CD14-positive monocyte (primary cell): ENCODE data around the gene CA11. TPM values are rescaled to one million over a fixed set of nuclear protein-coding genes. Genes with fewer than 3 reads are reported as not detected.
A peak's percentile ranks its signal among the peaks of the same experiment; 100 is the strongest.

Experiments
- DNase-seq, 3 donors: peaks; one replicate each; pipeline ENCODE4 v3.0.0-alpha.2; 2011 to 2022
- H2AFZ ChIP-seq: 2 replicates; pipeline ENCODE4 v1.6.0; 2012; ENCODE audit warnings: mild to moderate bottlenecking, low read depth, low read length, inconsistent platforms; ENCODE audit not compliant: insufficient read depth, poor library complexity, severe bottlenecking
- H3K27ac ChIP-seq, 2 donors: 1 replicate in 1 of 2; 2 replicates in 1 of 2; pipeline ENCODE4 v1.5.1; 2012 to 2013; ENCODE audit warnings: low read length in 2 of 2, control low read depth in 1 of 2, inconsistent platforms in 1 of 2, low read depth in 1 of 2, mild to moderate bottlenecking in 1 of 2
- H3K27me3 ChIP-seq, 2 donors: one replicate each; pipeline versions ENCODE4 v1.6.0 to v1.6.1; 2011 to 2013; ENCODE audit warnings: low read length in 2 of 2; ENCODE audit not compliant: control insufficient read depth in 2 of 2, insufficient read depth in 2 of 2
- H3K36me3 ChIP-seq, 2 donors: replicated peaks in 1 of 2; 1 replicate in 1 of 2; 2 replicates in 1 of 2; pipeline versions ENCODE4 v1.5.1 to v1.6.1; 2012 to 2013; ENCODE audit warnings: low read length in 2 of 2, control low read depth in 1 of 2, inconsistent platforms in 1 of 2, mild to moderate bottlenecking in 1 of 2; ENCODE audit not compliant: insufficient read depth in 2 of 2, control insufficient read depth in 1 of 2
- H3K4me1 ChIP-seq, 2 donors: 1 replicate in 1 of 2; 2 replicates in 1 of 2; pipeline versions ENCODE4 v1.5.1 to v1.6.1; 2012 to 2013; ENCODE audit warnings: low read length in 2 of 2, control low read depth in 1 of 2, inconsistent platforms in 1 of 2, mild to moderate bottlenecking in 1 of 2, moderate library complexity in 1 of 2; ENCODE audit not compliant: insufficient read depth in 2 of 2, control insufficient read depth in 1 of 2
- H3K4me2 ChIP-seq: replicated peaks from 2 replicates; pipeline ENCODE3; 2012; ENCODE audit warnings: low read length, moderate library complexity, mild to moderate bottlenecking; ENCODE audit not compliant: poor library complexity, severe bottlenecking; ENCODE audit errors: extremely low read depth
- H3K4me3 ChIP-seq, 3 experiments: fragments of 200-600 bp in 1 of 3; sonication (generic) in 1 of 3; replicated peaks in 1 of 3; 1 replicate in 2 of 3; 2 replicates in 1 of 3; pipeline ENCODE4 v1.5.1; 2011 to 2013; ENCODE audit warnings: low read length in 3 of 3, mild to moderate bottlenecking in 3 of 3, control low read depth in 2 of 3, low read depth in 2 of 3, inconsistent platforms in 1 of 3, moderate library complexity in 1 of 3
- H3K79me2 ChIP-seq: 2 replicates; pipeline ENCODE4 v1.6.0; 2012; ENCODE audit warnings: mild to moderate bottlenecking, control low read depth, inconsistent platforms, low read length, moderate library complexity; ENCODE audit not compliant: insufficient read depth
- H3K9ac ChIP-seq: 2 replicates; pipeline ENCODE4 v1.6.0; 2017; ENCODE audit warnings: low read length, mild to moderate bottlenecking; ENCODE audit not compliant: insufficient read depth, poor library complexity, severe bottlenecking
- H3K9me3 ChIP-seq, 2 donors: replicated peaks in 1 of 2; 1 replicate in 1 of 2; 2 replicates in 1 of 2; pipeline versions ENCODE4 v1.5.1 to v1.6.1; 2012 to 2013; ENCODE audit warnings: low read length in 2 of 2, control low read depth in 1 of 2; ENCODE audit not compliant: control insufficient read depth in 1 of 2, insufficient read depth in 1 of 2
- H4K20me1 ChIP-seq: 2 replicates; pipeline ENCODE4 v1.6.0; 2012; ENCODE audit warnings: mild to moderate bottlenecking, low read length, control low read depth, moderate library complexity; ENCODE audit not compliant: insufficient read depth
- H3K27ac Mint-ChIP-seq, 7 donors: one replicate each; pipeline ENCODE4 v1.8.0; 2020; ENCODE audit warnings: mild to moderate bottlenecking in 7 of 7, mixed read lengths in 7 of 7, moderate library complexity in 6 of 7, inconsistent platforms in 2 of 7
- H3K27me3 Mint-ChIP-seq, 3 donors: one replicate each; pipeline ENCODE4 v1.8.0; 2021 to 2022; ENCODE audit warnings: low read depth in 3 of 3, mild to moderate bottlenecking in 3 of 3, mixed read lengths in 3 of 3, moderate library complexity in 3 of 3, inconsistent platforms in 1 of 3
- H3K36me3 Mint-ChIP-seq, 2 donors: one replicate each; pipeline ENCODE4 v1.8.0; 2020; ENCODE audit warnings: mixed read lengths in 2 of 2, inconsistent platforms in 1 of 2, mild to moderate bottlenecking in 1 of 2
- H3K4me1 Mint-ChIP-seq: one replicate; pipeline ENCODE4 v1.8.0; 2020; ENCODE audit warnings: mild to moderate bottlenecking, mixed read lengths
- H3K4me3 Mint-ChIP-seq, 2 donors: one replicate each; pipeline ENCODE4 v1.8.0; 2020; ENCODE audit warnings: mild to moderate bottlenecking in 2 of 2, mixed read lengths in 2 of 2, moderate library complexity in 1 of 2
- H3K9me3 Mint-ChIP-seq, 7 donors: one replicate each; pipeline ENCODE4 v1.8.0; 2020 to 2022; ENCODE audit warnings: mixed read lengths in 7 of 7, mild to moderate bottlenecking in 6 of 7, moderate library complexity in 6 of 7, inconsistent platforms in 2 of 7
- whole genome bisulfite sequencing: methylation state at CpG from one replicate; pipeline ENCODE4 v1.1.5; 2013; ENCODE audit warnings: missing lambda C conversion rate; ENCODE audit not compliant: insufficient coverage; 5-methylcytosine and 5-hydroxymethylcytosine counted together
- intact Hi-C, 2 donors: fragments of 100-400 bp; cut with micrococcal nuclease; formaldehyde crosslinking; loops; one replicate each; pipeline versions ENCODE4 v1.15.0 to v1.15.1; 2023
- polyA plus RNA-seq, 3 donors: library from polyadenylated mRNA; depleted of rRNA in 1 of 3; unstranded in 2 of 3; stranded (reverse) in 1 of 3; fragments of 300-500 nt in 2 of 3; fragments of >200 nt in 1 of 3; fragmentation: Illumina TruSeq in 2 of 3; gene quantifications; 1 replicate in 2 of 3; 2 replicates in 1 of 3; pipeline ENCODE4 v1.2.3, GENCODE V29; 2012 to 2021
- TF ChIP-seq, protein P1 (sequence below): fragments of 200-600 bp; IDR thresholded peaks from one replicate; pipeline ENCODE4 v1.8.0; 2022; ENCODE audit warnings: antibody characterized with exemption, mild to moderate bottlenecking

CA11 gene
- polyA plus RNA-seq, 3 donors, result 1.1 to 4.9 (median 1.8) TPM

DNA sequence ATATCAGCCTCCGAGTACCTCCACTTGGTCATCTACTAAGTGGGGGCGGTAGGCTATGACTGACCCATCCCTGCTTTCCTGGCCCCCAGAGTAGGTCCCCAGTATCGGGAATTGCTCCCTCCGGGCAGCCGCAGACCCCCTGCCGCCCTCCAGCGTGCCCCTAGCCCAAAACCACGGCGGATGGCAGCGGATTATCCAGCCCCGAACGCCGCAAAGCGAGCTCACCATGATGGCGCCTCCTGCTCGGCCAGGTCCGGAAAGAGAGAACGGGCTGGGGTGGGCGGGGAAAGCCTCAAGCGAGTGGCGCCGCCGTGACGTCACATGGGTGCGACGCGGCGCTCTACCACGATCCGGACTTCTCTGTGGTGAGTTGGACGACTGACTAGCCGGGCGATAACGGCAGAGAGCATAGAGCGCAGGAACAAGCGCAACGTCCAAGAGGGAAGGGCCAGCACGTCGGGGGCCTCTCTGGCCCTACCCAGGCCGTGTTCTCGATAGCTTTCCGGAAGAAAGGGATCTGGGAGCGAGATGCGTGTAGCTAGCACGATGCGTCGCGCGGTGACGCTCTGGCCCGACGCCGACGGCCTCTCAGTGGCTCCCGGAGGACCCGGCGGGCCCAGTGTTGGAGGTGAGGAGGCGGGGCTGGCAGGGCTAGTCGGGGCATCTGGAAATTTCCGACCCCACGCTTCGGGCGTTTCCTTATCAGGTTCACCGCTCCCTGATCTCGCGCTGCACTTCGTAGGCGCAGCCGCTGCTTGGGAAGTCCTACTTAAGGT, 26.9 kb downstream of the CA11 start, which contains the start of the genes RPL18 and SPHK2:
TSS of gene RPL18 (minus strand) at position 263 of the 776 bp plus-strand sequence. CDS start at position 228, 35 bp downstream.
TSS of gene SPHK2 (plus strand) at position 591 of the 776 bp plus-strand sequence. CDS start 1,009 bp downstream, outside the sequence.
- Histone ChIP-seq H3K27me3 (no peaks in the 10 kb centered on the region), H4K20me1 (peaks cover 41% of the 10 kb centered on the region), H3K4me2 (peak within 1 kb of the TSS; percentile 96), H3K36me3 (peaks cover 30 to 31% of the 10 kb centered on the region in 2 donors), H3K9ac (peak within 1 kb of the TSS; percentile 93), H3K79me2 (peaks cover 54% of the 10 kb centered on the region), H3K4me1 (peaks cover 63 to 70% of the 10 kb centered on the region in 2 donors), H3K4me3 (peak within 1 kb of the TSS; percentile 93 to 99 (median 96)), H3K27ac (peak within 1 kb of the TSS; percentile 82 to 93), H3K9me3 (no peaks in the 10 kb centered on the region), H2AFZ (peak within 1 kb of the TSS; percentile 86)
- under 1% methylated on average over 69 of the region's 69 CpGs for WGBS
- H3K27me3 Mint-ChIP-seq, result no peaks in the 10 kb centered on the region
- H3K27ac Mint-ChIP-seq, result peak within 1 kb of the TSS; percentile 95 to 99 (median 98)
- TF ChIP-seq, protein P1, sequence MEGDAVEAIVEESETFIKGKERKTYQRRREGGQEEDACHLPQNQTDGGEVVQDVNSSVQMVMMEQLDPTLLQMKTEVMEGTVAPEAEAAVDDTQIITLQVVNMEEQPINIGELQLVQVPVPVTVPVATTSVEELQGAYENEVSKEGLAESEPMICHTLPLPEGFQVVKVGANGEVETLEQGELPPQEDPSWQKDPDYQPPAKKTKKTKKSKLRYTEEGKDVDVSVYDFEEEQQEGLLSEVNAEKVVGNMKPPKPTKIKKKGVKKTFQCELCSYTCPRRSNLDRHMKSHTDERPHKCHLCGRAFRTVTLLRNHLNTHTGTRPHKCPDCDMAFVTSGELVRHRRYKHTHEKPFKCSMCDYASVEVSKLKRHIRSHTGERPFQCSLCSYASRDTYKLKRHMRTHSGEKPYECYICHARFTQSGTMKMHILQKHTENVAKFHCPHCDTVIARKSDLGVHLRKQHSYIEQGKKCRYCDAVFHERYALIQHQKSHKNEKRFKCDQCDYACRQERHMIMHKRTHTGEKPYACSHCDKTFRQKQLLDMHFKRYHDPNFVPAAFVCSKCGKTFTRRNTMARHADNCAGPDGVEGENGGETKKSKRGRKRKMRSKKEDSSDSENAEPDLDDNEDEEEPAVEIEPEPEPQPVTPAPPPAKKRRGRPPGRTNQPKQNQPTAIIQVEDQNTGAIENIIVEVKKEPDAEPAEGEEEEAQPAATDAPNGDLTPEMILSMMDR, result no peak
- H3K4me3 Mint-ChIP-seq, result peak within 1 kb of the TSS; percentile 94 to 97
- peaks cover 0 to 3% (median 0%) of the 10 kb centered on the region in 7 donors for H3K9me3 Mint-ChIP-seq
- DNase-seq, result peak; percentile 97 to 99 (median 98)
- intact Hi-C loops, result loop anchor here (2.0 kb wide), 1 partner anchor 16 kb away; no protein-coding TSS in a partner anchor
- peaks cover 57% of the 10 kb centered on the region for H3K4me1 Mint-ChIP-seq
- peaks cover 27 to 36% of the 10 kb centered on the region in 2 donors for H3K36me3 Mint-ChIP-seq

DNA sequence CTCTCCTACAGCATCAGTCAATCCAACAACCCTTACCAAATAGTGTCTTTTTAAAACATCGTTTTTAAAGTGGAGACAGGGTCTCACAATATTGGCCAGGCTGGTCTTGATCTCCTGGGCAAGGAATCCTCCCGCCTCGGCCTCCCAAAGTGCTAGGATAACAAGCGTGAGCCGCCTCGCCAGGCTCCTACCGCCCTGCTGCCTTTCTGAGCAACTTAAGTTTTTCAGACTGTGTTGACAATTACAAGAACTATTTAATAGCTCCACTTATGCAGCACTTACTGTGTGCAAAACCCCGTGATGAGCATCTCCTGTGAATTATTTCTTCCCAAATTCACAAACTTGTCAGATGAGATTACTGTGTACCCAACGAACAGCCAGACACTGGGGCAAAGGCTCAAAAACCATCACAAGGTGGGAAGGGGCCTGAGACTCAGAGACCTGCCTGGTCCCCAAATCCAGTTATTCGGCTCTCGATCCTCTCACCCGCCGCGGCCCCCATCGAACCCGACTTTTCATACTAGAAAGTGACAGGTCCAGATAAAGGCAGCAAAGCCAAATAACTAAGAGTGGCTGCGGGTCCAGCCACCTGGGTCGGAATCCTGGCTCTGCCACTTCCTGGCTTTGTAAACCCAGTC, 27.6 kb downstream of the CA11 start:
- H2AFZ ChIP-seq, result peak overlapping the region; percentile 86
- Mint-ChIP-seq H3K27ac (peak overlapping the region; percentile 95 to 99 (median 98)), H3K36me3 (peaks cover 29 to 33% of the 10 kb centered on the region in 2 donors), H3K9me3 (peaks cover 0 to 3% (median 0%) of the 10 kb centered on the region in 7 donors), H3K4me1 (peaks cover 51% of the 10 kb centered on the region), H3K4me3 (peak overlapping the region; percentile 94 to 97), H3K27me3 (peaks cover 0 to 2% (median 0%) of the 10 kb centered on the region in 3 donors)
- intact Hi-C loops, result loop anchor here (2.0 kb wide), 1 partner anchor 16 kb away; no protein-coding TSS in a partner anchor
- H3K27ac ChIP-seq, result peak overlapping the region; percentile 82 to 93
- peak overlapping the region; percentile 93 for H3K9ac ChIP-seq
- H3K79me2 ChIP-seq, result peaks cover 49% of the 10 kb centered on the region
- TF ChIP-seq, protein P1, result no peak
- peaks cover 58 to 63% of the 10 kb centered on the region in 2 donors for H3K4me1 ChIP-seq
- no peaks in the 10 kb centered on the region for H3K9me3 ChIP-seq
- H3K27me3 ChIP-seq, result no peaks in the 10 kb centered on the region
- no peak for DNase-seq
- H3K4me3 ChIP-seq, result peak overlapping the region; percentile 93 to 99 (median 96)
- peak overlapping the region; percentile 96 for H3K4me2 ChIP-seq
- WGBS, result 2% methylated on average over 18 of the region's 18 CpGs
- H3K36me3 ChIP-seq, result peaks cover 30 to 31% of the 10 kb centered on the region in 2 donors
- H4K20me1 ChIP-seq, result peaks cover 41% of the 10 kb centered on the region
